MM.1S (cell line): ENCODE data around the gene SH3TC1.

Source experiments
- DNase-seq: peaks from one replicate; pipeline ENCODE4 v3.0.0-alpha.2; 2015
- H2AFZ ChIP-seq: fragments of 300-600 bp; sonication (generic); 2 replicates; pipeline ENCODE4 v1.6.0; 2016; ENCODE audit warnings: antibody characterized with exemption, low read length
- H3F3A ChIP-seq: fragments of 300-600 bp; sonication (generic); 2 replicates; pipeline ENCODE4 v1.6.1; 2016; ENCODE audit warnings: mild to moderate bottlenecking, antibody characterized with exemption, low read length, moderate library complexity, mixed read lengths; ENCODE audit not compliant: insufficient read depth
- H3K27ac ChIP-seq: fragments of 300-600 bp; sonication (generic); 2 replicates; pipeline ENCODE4 v1.5.1; 2016; ENCODE audit warnings: mild to moderate bottlenecking, low read length
- H3K27me3 ChIP-seq: fragments of 300-600 bp; sonication (generic); replicated peaks from 2 replicates; pipeline ENCODE4 v1.6.0; 2016; ENCODE audit warnings: low read length; ENCODE audit not compliant: insufficient read depth
- H3K36me3 ChIP-seq: fragments of 300-600 bp; sonication (generic); replicated peaks from 2 replicates; pipeline ENCODE4 v1.6.1; 2016; ENCODE audit warnings: mild to moderate bottlenecking, low read length, mixed read lengths; ENCODE audit not compliant: insufficient read depth
- H3K4me1 ChIP-seq: fragments of 300-600 bp; sonication (generic); 2 replicates; pipeline ENCODE4 v1.6.1; 2016; ENCODE audit warnings: low read length, mixed read lengths
- H3K4me2 ChIP-seq: fragments of 300-600 bp; sonication (generic); 2 replicates; pipeline ENCODE4 v1.6.0; 2016; ENCODE audit warnings: low read depth, low read length
- H3K4me3 ChIP-seq: fragments of 300-600 bp; sonication (generic); 2 replicates; pipeline ENCODE4 v1.5.1; 2016; ENCODE audit warnings: low read length, mixed read lengths
- H3K79me2 ChIP-seq: fragments of 300-600 bp; sonication (generic); 2 replicates; pipeline ENCODE4 v1.6.1; 2016; ENCODE audit warnings: mixed run types, low read length, mixed read lengths
- H3K9ac ChIP-seq: fragments of 300-600 bp; sonication (generic); 2 replicates; pipeline ENCODE4 v1.6.1; 2016; ENCODE audit warnings: low read length, mixed read lengths
- H3K9me2 ChIP-seq: fragments of 300-600 bp; sonication (generic); replicated peaks from 2 replicates; pipeline ENCODE4 v1.6.1; 2016; ENCODE audit warnings: mild to moderate bottlenecking, low read length, mixed read lengths; ENCODE audit not compliant: insufficient read depth
- H3K9me3 ChIP-seq: fragments of 300-600 bp; sonication (generic); replicated peaks from 2 replicates; pipeline ENCODE4 v1.6.1; 2016; ENCODE audit warnings: mild to moderate bottlenecking, low read length, mixed read lengths; ENCODE audit not compliant: insufficient read depth
- H4K20me1 ChIP-seq: fragments of 300-600 bp; sonication (generic); 2 replicates; pipeline ENCODE4 v1.6.1; 2016; ENCODE audit warnings: mild to moderate bottlenecking, low read length, moderate library complexity, mixed read lengths; ENCODE audit not compliant: insufficient read depth
- CTCF ChIP-seq: fragments of 300-600 bp; sonication (generic); IDR thresholded peaks from 2 replicates; pipeline ENCODE4 v1.5.1; 2016; ENCODE audit warnings: antibody characterized with exemption, low read length, mixed read lengths
- EZH2 ChIP-seq: fragments of 300-600 bp; sonication (generic); optimal IDR thresholded peaks from 2 replicates; pipeline ENCODE3; 2017; ENCODE audit warnings: low read depth, mild to moderate bottlenecking, antibody characterized with exemption, low read length, mixed read lengths
- EZH2phosphoT487 ChIP-seq: fragments of 300-600 bp; sonication (generic); IDR thresholded peaks from 2 replicates; pipeline ENCODE4 v1.6.1; 2018; ENCODE audit warnings: antibody characterized with exemption, low read length

Gene SH3TC1

GRCh38 chr4:8188085-8188484 lies 11.0 kb upstream of the SH3TC1 start:
- Histone ChIP-seq H3K79me2 (no peaks in the 10 kb centered on the region), H3K9me3 (no peaks in the 10 kb centered on the region), H3F3A (peaks cover 10% of the 10 kb centered on the region; the same call in 1 of the 2 replicates), H3K4me1 (peaks cover 15% of the 10 kb centered on the region), H3K4me2 (no peak overlapping the region), H4K20me1 (no peaks in the 10 kb centered on the region), H3K9me2 (no peaks in the 10 kb centered on the region), H3K27ac (no peak overlapping the region), H2AFZ (no peak overlapping the region), H3K36me3 (no peaks in the 10 kb centered on the region), H3K4me3 (no peak overlapping the region), H3K9ac (no peak overlapping the region), H3K27me3 (peaks cover 48% of the 10 kb centered on the region)
- no peak for DNase-seq
- no peak for TF ChIP-seq EZH2
- no peak for TF ChIP-seq EZH2phosphoT487
- TF ChIP-seq CTCF = no peak

GRCh38 chr4:8188743-8189550 lies 10.1 kb upstream of the SH3TC1 start:
- peak; percentile 37 for DNase-seq
- Histone ChIP-seq H3K4me1 (peaks cover 15% of the 10 kb centered on the region), H3K4me2 (no peak overlapping the region)

DNA sequence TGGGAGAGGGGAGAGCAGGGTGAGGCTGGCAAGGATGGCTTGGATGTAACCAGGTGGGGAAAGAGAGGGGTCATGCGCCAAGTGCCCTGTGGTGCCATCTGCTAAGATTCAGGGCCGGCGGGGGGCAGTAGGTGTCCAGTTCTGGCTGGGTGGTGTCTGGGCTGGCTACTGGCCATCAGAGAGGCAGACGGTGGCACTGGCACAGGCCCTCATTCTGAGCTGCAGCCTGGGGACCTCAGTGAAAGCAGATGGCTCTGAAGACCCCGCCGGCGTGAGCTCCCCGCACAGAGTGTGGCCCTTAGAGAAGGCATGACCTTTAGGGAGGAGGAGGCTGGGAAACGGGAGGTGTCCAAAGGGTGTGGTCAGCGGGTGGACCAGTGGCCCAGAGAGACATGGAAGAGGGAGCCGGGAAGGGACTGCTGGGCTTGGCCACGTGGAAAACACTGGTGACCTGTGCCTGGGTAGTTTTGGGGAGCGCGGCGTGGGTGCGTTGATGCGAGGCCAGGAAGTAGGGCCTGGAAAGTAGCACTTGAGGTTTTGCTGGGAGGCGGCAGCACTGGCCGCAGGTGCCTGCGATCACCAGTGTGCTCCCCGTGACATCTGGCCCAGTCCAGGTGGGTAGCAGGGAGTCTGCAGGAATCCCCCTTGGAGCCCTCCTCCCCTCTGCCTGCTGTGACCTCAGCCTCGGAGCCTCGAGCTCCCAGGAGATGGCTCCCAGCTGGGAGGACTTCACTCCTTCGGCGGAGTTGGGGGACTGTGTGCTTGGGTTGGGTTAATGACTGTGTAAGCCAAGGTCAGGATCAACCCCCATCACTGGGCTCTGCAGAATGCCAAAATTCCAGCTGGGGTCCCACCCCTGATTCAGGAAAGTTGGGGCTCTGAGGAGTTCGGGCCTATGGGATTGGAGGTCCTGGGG lies 9.3 kb upstream of the SH3TC1 start:
- Histone ChIP-seq H2AFZ (no peak overlapping the region), H3K4me1 (peaks cover 15% of the 10 kb centered on the region), H3K79me2 (no peaks in the 10 kb centered on the region), H3K36me3 (no peaks in the 10 kb centered on the region), H3K4me2 (no peak overlapping the region), H3K27ac (peak overlapping the region; percentile 38; the same call in 1 of the 2 replicates), H3K9me3 (no peaks in the 10 kb centered on the region), H3K4me3 (no peak overlapping the region), H3F3A (peaks cover 10% of the 10 kb centered on the region; the same call in 1 of the 2 replicates), H3K9me2 (no peaks in the 10 kb centered on the region), H3K27me3 (peaks cover 42% of the 10 kb centered on the region), H4K20me1 (no peaks in the 10 kb centered on the region), H3K9ac (no peak overlapping the region)
- TF ChIP-seq EZH2 = no peak
- DNase-seq = no peak

More at GRCh38 chr4:8188743-8189550, 10.1 kb upstream of the SH3TC1 start:
- H3K27me3 ChIP-seq = peaks cover 43% of the 10 kb centered on the region
- no peak overlapping the region for H3K9ac ChIP-seq
- no peaks in the 10 kb centered on the region for H4K20me1 ChIP-seq
- peak overlapping the region; percentile 38; the same call in 1 of the 2 replicates for H3K27ac ChIP-seq
- H3K9me2 ChIP-seq = no peaks in the 10 kb centered on the region
- no peaks in the 10 kb centered on the region for H3K9me3 ChIP-seq
- H3K4me3 ChIP-seq = no peak overlapping the region
- TF ChIP-seq EZH2 (no peak), EZH2phosphoT487 (no peak), CTCF (no peak)
- H2AFZ ChIP-seq = no peak overlapping the region
- no peaks in the 10 kb centered on the region for H3K36me3 ChIP-seq
- peaks cover 10% of the 10 kb centered on the region; the same call in 1 of the 2 replicates for H3F3A ChIP-seq
- no peaks in the 10 kb centered on the region for H3K79me2 ChIP-seq
